Panc1 (cell line): ENCODE data around the gene EED. TPM values are rescaled to one million over a fixed set of nuclear protein-coding genes. Genes with fewer than 3 reads are reported as not detected.

Experiments used
- ATAC-seq: fragments of 200-7000 bp; cut with Tn5 transposase; 2 replicates; pipeline ENCODE4 v1.9.1; 2020; ENCODE audit warnings: mild to moderate bottlenecking, moderate library complexity
- BruUV-seq: library from RNA; stranded (reverse); fragments of 400-500 nt; replicated peaks from 2 replicates; lab custom pipeline; 2021; lab: Mats Ljungman, UMichigan
- CTCF ChIA-PET: fragments of 300-600 bp; sonication (Branson Sonifier 250); formaldehyde crosslinking; loops from one replicate; lab custom pipeline; 2022; ENCODE audit warnings: antibody characterized with exemption; lab: Charles Lee
- POLR2A ChIA-PET: fragments of 300-600 bp; sonication (Branson Sonifier 250); formaldehyde crosslinking; loops from one replicate; lab custom pipeline; 2022; ENCODE audit warnings: antibody characterized with exemption; lab: Charles Lee
- DNase-seq: peaks from one replicate; pipeline ENCODE4 v3.0.0-alpha.2; 2010; ENCODE audit warnings: low read depth, low spot score
- H3K27ac ChIP-seq: 2 replicates; pipeline ENCODE4 v1.5.1; 2011; ENCODE audit warnings: mild to moderate bottlenecking, low read length, inconsistent platforms
- H3K27me3 ChIP-seq: fragments of 200-500 bp; sonication (Bioruptor generic); 2 replicates; pipeline ENCODE4 v1.6.0; 2014; ENCODE audit warnings: low read length, inconsistent platforms; ENCODE audit not compliant: control insufficient read depth, insufficient read depth
- H3K36me3 ChIP-seq: fragments of 200-500 bp; sonication (Bioruptor generic); 2 replicates; pipeline ENCODE4 v1.5.1; 2014; ENCODE audit warnings: inconsistent platforms, mild to moderate bottlenecking, low read length, moderate library complexity; ENCODE audit not compliant: control insufficient read depth, insufficient read depth
- H3K4me1 ChIP-seq: 2 replicates; pipeline ENCODE4 v1.5.1; 2011; ENCODE audit warnings: inconsistent platforms, mild to moderate bottlenecking, low read length, moderate library complexity; ENCODE audit not compliant: control insufficient read depth, insufficient read depth
- H3K4me3 ChIP-seq, 2 experiments: 2 replicates each; pipeline ENCODE4 v1.5.1; 2011 to 2012; ENCODE audit warnings: low read depth in 2 of 2, low read length in 2 of 2, mild to moderate bottlenecking in 2 of 2, inconsistent platforms in 1 of 2, moderate library complexity in 1 of 2
- H3K9me3 ChIP-seq: fragments of 200-500 bp; sonication (Bioruptor generic); 2 replicates; pipeline ENCODE4 v1.5.1; 2014; ENCODE audit warnings: low read depth, mild to moderate bottlenecking, inconsistent platforms, low read length, moderate library complexity; ENCODE audit not compliant: control insufficient read depth, insufficient read depth
- POLR2AphosphoS5 ChIP-seq: IDR thresholded peaks from 2 replicates; pipeline ENCODE4 v1.6.1; 2012; ENCODE audit warnings: mild to moderate bottlenecking, low read depth, low read length, moderate library complexity
- SIN3A ChIP-seq: IDR thresholded peaks from 2 replicates; pipeline ENCODE4 v1.6.1; 2012; ENCODE audit warnings: low read depth, mild to moderate bottlenecking, low read length, moderate library complexity, borderline replicate concordance; ENCODE audit not compliant: insufficient read depth
- TCF7L2 ChIP-seq: IDR thresholded peaks from 2 replicates; pipeline ENCODE4 v1.6.1; 2011; ENCODE audit warnings: mild to moderate bottlenecking, low read depth, low read length, inconsistent platforms
- in situ Hi-C: cut with HindIII; loops from 2 replicates; pipeline ENCODE4 v1.10.0; 2016; ENCODE audit warnings: low sequenced_read_pairs, low pct_unique_long_range_greater_than_20kb
- intact Hi-C: fragments of 100-400 bp; cut with micrococcal nuclease; formaldehyde crosslinking; loops from one replicate; pipeline ENCODE4 v1.10.0; 2022; ENCODE audit not compliant: unreplicated experiment
- total RNA-seq: library from RNA; stranded (reverse); gene quantifications from one replicate; pipeline ENCODE4 v1.2.1, GENCODE V29; 2021; ENCODE audit not compliant: unreplicated experiment
- TF ChIP-seq, protein P1 (sequence below), 2 experiments: IDR thresholded peaks; 2 replicates each; pipeline ENCODE4 v1.6.1; 2011 to 2012; ENCODE audit warnings: low read depth in 2 of 2, control low read depth in 1 of 2, low read length in 1 of 2, mild to moderate bottlenecking in 1 of 2, moderate library complexity in 1 of 2; ENCODE audit not compliant: insufficient read depth in 1 of 2
- TF ChIP-seq, protein P2 (sequence below): fragments of 450-650 bp; IDR thresholded peaks from 2 replicates; pipeline ENCODE4 v1.5.1; 2017; ENCODE audit warnings: mild to moderate bottlenecking

The EED gene
- total RNA-seq, 1 experiment from 2014 or later: 29.0 TPM

DNA sequence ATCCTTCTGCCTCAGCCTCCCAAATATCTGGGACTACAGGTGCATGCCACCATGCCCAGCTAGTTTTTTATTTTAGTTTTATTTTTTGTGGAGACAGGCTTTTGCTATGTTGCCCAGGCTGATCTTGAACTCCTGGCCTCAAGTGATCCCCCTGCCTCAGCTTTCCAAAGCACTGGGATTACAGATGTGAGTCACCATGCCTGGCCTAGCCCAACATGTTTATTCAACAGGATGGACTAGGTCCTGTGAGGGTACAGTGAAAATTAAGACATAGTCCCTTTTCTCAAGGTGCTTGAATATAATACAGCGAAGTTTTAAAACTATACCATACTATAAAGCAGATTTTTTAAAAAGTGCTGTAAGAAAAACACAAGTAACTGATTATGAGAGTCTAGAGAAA lies 45.2 kb upstream of the EED start:
- no peak overlapping the region for H3K27ac ChIP-seq
- TF ChIP-seq, protein P1, sequence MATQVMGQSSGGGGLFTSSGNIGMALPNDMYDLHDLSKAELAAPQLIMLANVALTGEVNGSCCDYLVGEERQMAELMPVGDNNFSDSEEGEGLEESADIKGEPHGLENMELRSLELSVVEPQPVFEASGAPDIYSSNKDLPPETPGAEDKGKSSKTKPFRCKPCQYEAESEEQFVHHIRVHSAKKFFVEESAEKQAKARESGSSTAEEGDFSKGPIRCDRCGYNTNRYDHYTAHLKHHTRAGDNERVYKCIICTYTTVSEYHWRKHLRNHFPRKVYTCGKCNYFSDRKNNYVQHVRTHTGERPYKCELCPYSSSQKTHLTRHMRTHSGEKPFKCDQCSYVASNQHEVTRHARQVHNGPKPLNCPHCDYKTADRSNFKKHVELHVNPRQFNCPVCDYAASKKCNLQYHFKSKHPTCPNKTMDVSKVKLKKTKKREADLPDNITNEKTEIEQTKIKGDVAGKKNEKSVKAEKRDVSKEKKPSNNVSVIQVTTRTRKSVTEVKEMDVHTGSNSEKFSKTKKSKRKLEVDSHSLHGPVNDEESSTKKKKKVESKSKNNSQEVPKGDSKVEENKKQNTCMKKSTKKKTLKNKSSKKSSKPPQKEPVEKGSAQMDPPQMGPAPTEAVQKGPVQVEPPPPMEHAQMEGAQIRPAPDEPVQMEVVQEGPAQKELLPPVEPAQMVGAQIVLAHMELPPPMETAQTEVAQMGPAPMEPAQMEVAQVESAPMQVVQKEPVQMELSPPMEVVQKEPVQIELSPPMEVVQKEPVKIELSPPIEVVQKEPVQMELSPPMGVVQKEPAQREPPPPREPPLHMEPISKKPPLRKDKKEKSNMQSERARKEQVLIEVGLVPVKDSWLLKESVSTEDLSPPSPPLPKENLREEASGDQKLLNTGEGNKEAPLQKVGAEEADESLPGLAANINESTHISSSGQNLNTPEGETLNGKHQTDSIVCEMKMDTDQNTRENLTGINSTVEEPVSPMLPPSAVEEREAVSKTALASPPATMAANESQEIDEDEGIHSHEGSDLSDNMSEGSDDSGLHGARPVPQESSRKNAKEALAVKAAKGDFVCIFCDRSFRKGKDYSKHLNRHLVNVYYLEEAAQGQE (IDR thresholded peaks at IDR 0.05; ENCODE audit: insufficient read depth in 1 of 2, low read depth in 2 of 2, low read length in 1 of 2): no peak
- TF ChIP-seq SIN3A (no peak), TCF7L2 (no peak), POLR2AphosphoS5 (no peak)
- TF ChIP-seq, protein P2, sequence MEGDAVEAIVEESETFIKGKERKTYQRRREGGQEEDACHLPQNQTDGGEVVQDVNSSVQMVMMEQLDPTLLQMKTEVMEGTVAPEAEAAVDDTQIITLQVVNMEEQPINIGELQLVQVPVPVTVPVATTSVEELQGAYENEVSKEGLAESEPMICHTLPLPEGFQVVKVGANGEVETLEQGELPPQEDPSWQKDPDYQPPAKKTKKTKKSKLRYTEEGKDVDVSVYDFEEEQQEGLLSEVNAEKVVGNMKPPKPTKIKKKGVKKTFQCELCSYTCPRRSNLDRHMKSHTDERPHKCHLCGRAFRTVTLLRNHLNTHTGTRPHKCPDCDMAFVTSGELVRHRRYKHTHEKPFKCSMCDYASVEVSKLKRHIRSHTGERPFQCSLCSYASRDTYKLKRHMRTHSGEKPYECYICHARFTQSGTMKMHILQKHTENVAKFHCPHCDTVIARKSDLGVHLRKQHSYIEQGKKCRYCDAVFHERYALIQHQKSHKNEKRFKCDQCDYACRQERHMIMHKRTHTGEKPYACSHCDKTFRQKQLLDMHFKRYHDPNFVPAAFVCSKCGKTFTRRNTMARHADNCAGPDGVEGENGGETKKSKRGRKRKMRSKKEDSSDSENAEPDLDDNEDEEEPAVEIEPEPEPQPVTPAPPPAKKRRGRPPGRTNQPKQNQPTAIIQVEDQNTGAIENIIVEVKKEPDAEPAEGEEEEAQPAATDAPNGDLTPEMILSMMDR: no peak
- BruUV-seq: no TSS peak
- H3K4me3 ChIP-seq: no peak overlapping the region
- peaks cover 5% of the 10 kb centered on the region; the same call in 1 of the 2 replicates for H3K27me3 ChIP-seq
- CTCF ChIA-PET: interaction anchor here (0.6 kb wide), 1 partner anchor 24 kb away, joined by 3 read pairs; no protein-coding TSS in a partner anchor
- ATAC-seq (no peak), DNase-seq (no peak)
- in situ Hi-C loops: no loop called here
- POLR2A ChIA-PET: no interaction called here
- H3K36me3 ChIP-seq: no peaks in the 10 kb centered on the region
- H3K4me1 ChIP-seq: no peaks in the 10 kb centered on the region
- no peaks in the 10 kb centered on the region for H3K9me3 ChIP-seq
- intact Hi-C loops: loop anchor here (10.0 kb wide), 1 partner anchor 345 kb away; the partner anchor contains the start of gene CCDC83

DNA sequence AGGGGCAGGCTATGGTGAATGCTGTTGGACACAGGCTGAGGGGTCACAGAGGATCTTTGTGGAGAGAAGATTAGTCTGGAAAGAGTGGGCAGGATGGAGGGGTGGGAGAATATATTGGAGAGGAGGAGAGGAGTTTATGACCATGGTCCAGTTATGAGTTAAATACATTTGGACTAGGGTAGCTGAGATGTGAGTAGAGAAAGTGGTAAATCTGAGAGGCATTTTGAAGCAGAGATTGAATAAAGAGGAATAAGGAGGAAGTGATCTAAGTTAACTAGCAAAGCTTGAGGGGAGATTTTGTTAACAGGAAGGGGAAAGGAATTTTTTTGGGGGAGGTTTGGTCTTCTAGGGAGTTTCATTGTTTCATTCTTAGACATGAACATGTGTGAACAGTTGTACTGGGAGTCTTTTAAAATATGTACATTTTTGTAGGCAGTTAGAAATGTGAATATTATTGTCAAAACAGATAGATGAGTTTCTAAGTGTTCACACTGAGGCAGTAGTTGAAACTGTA lies 43.1 kb upstream of the EED start:
- no peak for TF ChIP-seq TCF7L2
- TF ChIP-seq, protein P1 (IDR thresholded peaks at IDR 0.05; ENCODE audit: insufficient read depth in 1 of 2, low read depth in 2 of 2, low read length in 1 of 2): no peak
- TF ChIP-seq, protein P2: no peak
- CTCF ChIA-PET: no interaction called here
- H3K27me3 ChIP-seq: peaks cover 5% of the 10 kb centered on the region; the same call in 1 of the 2 replicates
- no peaks in the 10 kb centered on the region for H3K9me3 ChIP-seq
- no TSS peak for BruUV-seq
- DNase-seq (no peak), ATAC-seq (no peak)
- H3K36me3 ChIP-seq: no peaks in the 10 kb centered on the region
- in situ Hi-C loops: no loop called here
- H3K27ac ChIP-seq: no peak overlapping the region
- H3K4me1 ChIP-seq: no peaks in the 10 kb centered on the region
- POLR2A ChIA-PET: interaction anchor here (0.7 kb wide), 1 partner anchor 78 kb away, joined by 3 read pairs; no protein-coding TSS in a partner anchor
- H3K4me3 ChIP-seq: no peak overlapping the region
- intact Hi-C loops: no loop called here
